HG03045 (cell line): ENCODE results near the gene SLMAP.

Source experiments
- ATAC-seq: cut with Tn5 transposase; IDR thresholded peaks from one replicate; pipeline ENCODE4 v1.9.1; 2021; ENCODE audit warnings: mild to moderate bottlenecking, moderate library complexity; ENCODE audit not compliant: unreplicated experiment

SLMAP gene

GRCh38 chr3:57889807-57890206 is 133.7 kb downstream of the SLMAP start:
- no peak for ATAC-seq

GRCh38 chr3:57890874-57891273 is 134.8 kb downstream of the SLMAP start:
- no peak for ATAC-seq

- ATAC-seq = no peak
Measured at GRCh38 chr3:57892423-57892822, 136.3 kb downstream of the SLMAP start.

- no peak for ATAC-seq
Measured at GRCh38 chr3:57893156-57893555, 137.0 kb downstream of the SLMAP start.

GRCh38 chr3:57893668-57894067 is 137.6 kb downstream of the SLMAP start:
- no peak for ATAC-seq

- no peak for ATAC-seq
Measured at GRCh38 chr3:57896031-57896430, 139.9 kb downstream of the SLMAP start.

GRCh38 chr3:57896691-57897090 is 140.6 kb downstream of the SLMAP start:
- no peak for ATAC-seq

GRCh38 chr3:57900786-57901185 is 144.7 kb downstream of the SLMAP start:
- ATAC-seq = no peak

GRCh38 chr3:57903124-57903890 is 147.2 kb downstream of the SLMAP start:
- ATAC-seq = no peak

- no peak for ATAC-seq
Measured at GRCh38 chr3:57910990-57911389, 154.9 kb downstream of the SLMAP start.

- ATAC-seq = no peak
Measured at GRCh38 chr3:57911593-57911992, 155.5 kb downstream of the SLMAP start.

GRCh38 chr3:57917601-57918000 is 161.5 kb downstream of the SLMAP start:
- ATAC-seq = no peak

GRCh38 chr3:57918123-57918837 is 162.2 kb downstream of the SLMAP start:
- no peak for ATAC-seq

- ATAC-seq = no peak
Measured at GRCh38 chr3:57919987-57920386, 163.9 kb downstream of the SLMAP start.

- ATAC-seq = no peak
Measured at GRCh38 chr3:57923101-57923500, 167.0 kb downstream of the SLMAP start.

- no peak for ATAC-seq
Measured at GRCh38 chr3:57923752-57924151, 167.6 kb downstream of the SLMAP start.

GRCh38 chr3:57927166-57927565 is 171.1 kb downstream of the SLMAP start:
- no peak for ATAC-seq

GRCh38 chr3:57927916-57928315 is 171.8 kb downstream of the SLMAP start:
- no peak for ATAC-seq

- no peak for ATAC-seq
Measured at GRCh38 chr3:57928511-57928910, 172.4 kb downstream of the SLMAP start.

- no peak for ATAC-seq
Measured at GRCh38 chr3:57929988-57930387, 173.9 kb downstream of the SLMAP start.

GRCh38 chr3:57933602-57934001 is 177.5 kb downstream of the SLMAP start:
- ATAC-seq = no peak

- ATAC-seq = no peak
Measured at GRCh38 chr3:57934373-57934772, 178.3 kb downstream of the SLMAP start.
